Muscle of leg (tissue), 11 donors: Measurements from ENCODE around the gene PRPF8. TPM values are rescaled to one million over a fixed set of nuclear protein-coding genes. Genes with fewer than 3 reads are reported as not detected.

Source experiments
- DNase-seq: peaks from one replicate; pipeline ENCODE4 v3.0.0; 2013
- H3K27ac ChIP-seq: one replicate; pipeline ENCODE4 v1.5.1; 2013; ENCODE audit warnings: mild to moderate bottlenecking, low read length, control low read depth
- H3K27me3 ChIP-seq: one replicate; pipeline ENCODE4 v1.6.1; 2013; ENCODE audit warnings: low read length; ENCODE audit not compliant: control insufficient read depth, insufficient read depth
- H3K36me3 ChIP-seq: one replicate; pipeline ENCODE4 v1.6.1; 2013; ENCODE audit warnings: low read length; ENCODE audit not compliant: control insufficient read depth, insufficient read depth
- H3K4me1 ChIP-seq: one replicate; pipeline ENCODE4 v1.6.1; 2013; ENCODE audit warnings: low read length; ENCODE audit not compliant: control insufficient read depth, insufficient read depth
- H3K4me3 ChIP-seq: one replicate; pipeline ENCODE4 v1.5.1; 2013; ENCODE audit warnings: low read length, control low read depth
- H3K9me3 ChIP-seq: replicated peaks from 2 replicates; pipeline ENCODE4 v1.6.1; 2013; ENCODE audit warnings: low read depth, low read length; ENCODE audit not compliant: control insufficient read depth
- WGBS: methylation state at CpG from one replicate; pipeline ENCODE4 v1.1.5; 2013; ENCODE audit warnings: missing lambda C conversion rate; ENCODE audit not compliant: insufficient coverage; 5-methylcytosine and 5-hydroxymethylcytosine counted together
- polyA plus RNA-seq, 8 donors: library from polyadenylated mRNA; unstranded; fragments of 120-200 nt; gene quantifications; one replicate each; pipeline versions ENCODE4 v1.2.1 to v1.2.3, GENCODE V29; 2013; ENCODE audit warnings: inconsistent platforms in 1 of 8, low replicate concordance in 1 of 8; ENCODE audit not compliant: insufficient read length in 8 of 8, insufficient read depth in 1 of 8
- total RNA-seq: library from RNA; stranded (reverse); fragments of 120-200 nt; gene quantifications from one replicate; pipeline ENCODE4 v1.2.4, GENCODE V29; 2013

The PRPF8 gene
- total and polyA plus RNA-seq, 9 donors, result 99.0 to 237 (median 210) TPM

DNA sequence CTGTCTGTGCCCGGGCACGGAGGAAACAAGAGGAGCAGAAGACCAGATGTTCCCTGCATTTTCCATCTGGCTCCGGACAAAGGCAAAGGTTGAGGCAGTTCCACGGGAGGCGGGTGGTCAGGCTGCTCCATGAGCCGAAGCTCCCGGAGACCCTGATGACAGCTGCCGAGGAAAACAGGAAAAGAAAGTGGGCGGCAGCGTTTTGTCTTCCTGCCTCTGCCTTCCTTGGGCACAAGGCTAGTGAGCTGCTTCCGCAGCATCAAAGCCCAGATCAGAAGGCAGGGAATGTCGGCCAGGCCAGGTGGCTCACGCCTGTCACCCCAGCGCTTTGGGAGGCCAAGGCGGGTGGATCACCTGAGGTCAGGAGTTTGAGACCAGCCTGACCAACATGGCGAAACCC, 72.3 kb downstream of the PRPF8 start:
- no peak overlapping the region for H3K4me3 ChIP-seq
- H3K27ac ChIP-seq, result no peak overlapping the region
- WGBS, result 48% methylated on average over 15 of the region's 16 CpGs

DNA sequence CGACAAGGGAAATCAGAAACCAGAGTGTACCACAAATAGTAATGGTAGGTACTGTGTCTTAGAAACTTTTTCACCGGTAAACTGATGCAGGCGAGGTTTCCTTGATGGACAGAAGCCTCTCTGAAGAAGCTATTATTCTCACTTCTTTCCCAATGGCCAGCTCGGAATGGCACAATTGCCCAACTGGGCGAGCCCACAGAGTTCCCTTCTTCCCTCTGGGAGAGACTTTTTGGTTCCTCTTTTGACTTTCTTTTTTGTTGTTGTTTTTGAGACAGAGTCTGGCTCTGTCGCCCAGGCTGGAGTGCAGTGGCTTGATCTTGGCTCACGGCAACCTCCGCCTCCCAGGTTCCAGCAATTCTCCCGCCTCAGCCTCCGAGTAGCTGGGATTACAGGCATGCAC, 73.0 kb downstream of the PRPF8 start:
- 81% methylated on average over 5 of the region's 10 CpGs for WGBS
- no peaks in the 10 kb centered on the region for H3K27me3 ChIP-seq
- no peaks in the 10 kb centered on the region for H3K9me3 ChIP-seq
- H3K4me3 ChIP-seq, result no peak overlapping the region
- peak; percentile 55 for DNase-seq
- no peaks in the 10 kb centered on the region for H3K36me3 ChIP-seq
- peaks cover 5% of the 10 kb centered on the region for H3K4me1 ChIP-seq
- H3K27ac ChIP-seq, result no peak overlapping the region

More for the DNA sequence above, 72.3 kb downstream of the PRPF8 start:
- peak; percentile 32 for DNase-seq
- Histone ChIP-seq H3K4me1 (no peaks in the 10 kb centered on the region), H3K36me3 (no peaks in the 10 kb centered on the region), H3K9me3 (no peaks in the 10 kb centered on the region), H3K27me3 (no peaks in the 10 kb centered on the region)

DNA sequence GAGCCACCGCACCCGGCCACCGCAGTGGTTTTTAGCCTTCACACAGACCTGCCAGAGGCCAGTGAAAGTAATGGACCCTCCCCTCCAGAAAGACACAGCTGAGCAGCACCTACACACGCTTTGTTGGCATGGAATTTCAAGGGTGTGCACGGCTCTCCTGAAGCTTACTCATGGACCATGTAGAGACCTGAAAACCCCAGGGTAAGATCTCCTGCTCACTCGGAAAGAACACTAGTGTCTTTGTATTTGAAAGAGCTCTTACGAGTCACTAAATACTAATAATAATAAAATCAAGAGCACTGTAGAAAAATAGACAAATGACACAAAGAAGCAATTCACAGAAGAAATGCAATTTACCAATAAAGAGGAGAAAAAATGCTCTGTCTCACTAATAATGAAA, 76.0 kb downstream of the PRPF8 start:
- DNase-seq, result no peak
- peaks cover 24% of the 10 kb centered on the region for H3K4me1 ChIP-seq
- H3K4me3 ChIP-seq, result no peak overlapping the region
- no peaks in the 10 kb centered on the region for H3K36me3 ChIP-seq
- 50% methylated on average over 1 of the region's 7 CpGs for WGBS
- no peak overlapping the region for H3K27ac ChIP-seq
- H3K27me3 ChIP-seq, result peaks cover 2% of the 10 kb centered on the region
- no peaks in the 10 kb centered on the region for H3K9me3 ChIP-seq

DNA sequence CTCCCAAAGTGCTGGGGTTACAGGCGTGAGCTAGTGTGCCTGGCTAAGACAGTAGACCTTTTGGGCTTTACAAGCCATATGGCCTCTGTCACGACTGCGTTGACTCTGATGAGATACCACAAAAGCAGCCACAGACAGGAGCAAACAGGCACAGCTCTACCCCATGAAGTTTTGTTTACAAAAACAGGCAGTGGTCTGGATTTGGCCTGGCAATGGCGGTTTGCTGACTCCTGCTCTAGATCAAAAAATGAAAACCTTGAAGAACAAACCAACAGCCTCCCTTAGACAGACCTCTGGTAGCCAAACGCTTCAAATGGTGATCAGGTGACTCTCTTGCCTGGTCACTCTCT, 76.7 kb downstream of the PRPF8 start:
- Histone ChIP-seq H3K4me3 (no peak overlapping the region), H3K36me3 (no peaks in the 10 kb centered on the region), H3K9me3 (no peaks in the 10 kb centered on the region), H3K27ac (peak overlapping the region; percentile 29), H3K4me1 (peaks cover 24% of the 10 kb centered on the region), H3K27me3 (peaks cover 2% of the 10 kb centered on the region)
- WGBS, result 71% methylated on average over 4 of the region's 5 CpGs
- no peak for DNase-seq

DNA sequence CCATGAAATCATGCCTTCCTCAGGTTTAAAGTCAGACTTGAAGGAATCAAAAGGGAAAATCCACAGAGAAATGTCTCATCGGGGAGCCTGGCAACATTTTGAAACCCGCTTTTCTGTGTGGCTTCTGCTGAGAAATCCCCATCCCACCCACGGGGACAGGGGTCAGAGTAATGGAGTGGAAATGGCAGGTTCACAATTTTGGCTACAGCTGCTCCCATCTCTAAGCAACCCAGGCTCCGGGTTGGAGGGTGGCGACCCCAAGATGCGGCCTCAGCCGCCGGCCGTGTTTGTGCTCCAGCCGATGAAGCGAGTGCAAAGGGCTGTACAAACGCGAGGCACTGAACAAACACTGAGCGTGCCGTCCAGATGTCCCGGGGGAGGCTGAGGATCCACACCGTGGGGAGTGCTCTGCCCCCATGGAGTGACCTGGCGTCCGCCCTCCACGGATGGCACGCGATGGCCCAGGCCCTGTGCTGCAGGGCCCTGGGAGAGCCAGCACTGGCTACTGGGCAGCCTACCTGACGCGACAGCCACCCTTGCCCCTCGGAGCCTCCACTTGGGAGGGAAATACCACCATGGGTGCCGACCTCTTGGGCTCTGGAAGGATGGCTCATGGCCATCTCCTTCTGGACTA, 78.2 kb downstream of the PRPF8 start:
- H3K4me3 ChIP-seq, result no peak overlapping the region
- no peaks in the 10 kb centered on the region for H3K36me3 ChIP-seq
- peaks cover 7% of the 10 kb centered on the region for H3K9me3 ChIP-seq
- no peak for DNase-seq
- H3K4me1 ChIP-seq, result peaks cover 24% of the 10 kb centered on the region
- peak overlapping the region; percentile 69 for H3K27ac ChIP-seq
- WGBS, result 75% methylated on average over 24 of the region's 26 CpGs
- peaks cover 2% of the 10 kb centered on the region for H3K27me3 ChIP-seq

DNA sequence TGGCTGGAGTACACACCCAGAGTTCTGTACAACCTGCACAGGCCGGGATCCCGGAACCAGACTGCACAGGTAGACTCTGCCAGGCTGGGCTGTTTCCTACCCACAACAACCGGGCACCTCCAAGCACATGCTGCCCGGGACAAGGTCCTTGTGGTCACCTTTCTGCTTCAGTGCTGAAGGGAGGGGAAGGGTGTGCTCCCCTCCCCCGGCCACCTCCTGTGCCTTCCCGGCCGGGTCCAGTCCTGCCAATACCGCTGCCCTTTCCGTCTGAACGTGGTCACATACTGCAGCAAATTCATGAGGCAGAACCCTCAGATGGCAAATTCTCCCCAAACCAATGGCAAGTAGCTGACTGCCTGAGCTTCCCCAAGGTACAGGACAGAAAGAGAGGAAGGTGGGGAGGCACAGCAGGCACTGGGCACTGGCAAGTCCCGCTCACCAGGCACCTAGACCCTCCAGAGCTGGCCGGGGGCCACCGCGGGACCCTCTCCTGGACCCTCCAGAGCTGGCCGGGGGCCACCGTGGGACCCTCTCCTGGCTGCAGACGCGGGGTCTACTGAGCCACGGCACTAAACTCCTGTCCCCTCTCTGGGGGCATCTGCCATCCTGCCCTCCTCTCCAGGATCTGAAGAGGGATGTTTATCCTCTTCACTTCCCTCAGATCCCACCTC, 78.9 kb downstream of the PRPF8 start:
- no peak for DNase-seq
- WGBS, result 93% methylated on average over 13 of the region's 19 CpGs
- no peaks in the 10 kb centered on the region for H3K36me3 ChIP-seq

DNA sequence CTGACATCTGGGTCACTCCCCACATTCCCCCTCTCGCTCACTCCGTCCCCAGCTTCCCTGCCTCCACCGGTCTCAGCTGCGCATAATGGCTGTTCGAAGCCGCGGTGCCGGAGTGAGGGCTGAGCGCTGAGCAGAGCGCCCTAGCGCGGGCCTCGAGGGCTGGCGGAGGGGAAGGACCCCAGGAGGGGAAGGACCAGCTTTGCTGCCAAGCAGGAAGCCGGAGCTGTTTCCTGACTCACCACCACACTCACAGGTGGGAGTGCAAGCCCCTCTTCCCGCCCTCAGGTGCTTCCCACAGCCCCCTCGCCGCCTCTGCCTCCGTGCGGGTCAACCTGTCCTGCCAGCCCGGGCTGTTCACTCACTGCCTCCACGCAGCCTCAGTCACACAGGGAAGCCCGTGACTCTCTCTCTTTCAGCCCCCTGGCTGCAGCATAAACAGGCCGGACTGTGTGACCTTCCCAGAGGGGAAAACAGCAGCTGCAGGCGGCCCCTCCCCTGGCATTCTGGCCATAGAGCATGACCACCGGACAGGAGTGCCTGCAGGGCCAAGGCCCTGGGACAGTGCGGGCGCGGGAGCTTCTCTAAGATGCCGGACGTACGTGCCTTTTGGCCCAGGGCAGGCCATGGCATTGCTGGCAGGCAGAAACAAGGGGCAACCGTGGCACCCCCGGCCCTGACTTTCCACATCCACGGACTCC, 79.7 kb downstream of the PRPF8 start:
- Histone ChIP-seq H3K4me3 (no peak overlapping the region), H3K27ac (peak overlapping the region; percentile 20), H3K36me3 (no peaks in the 10 kb centered on the region), H3K4me1 (peaks cover 24% of the 10 kb centered on the region), H3K27me3 (peaks cover 2% of the 10 kb centered on the region), H3K9me3 (peaks cover 10% of the 10 kb centered on the region)
- DNase-seq, result peak; percentile 52
- WGBS, result 29% methylated on average over 29 of the region's 35 CpGs

More for the DNA sequence above, 78.9 kb downstream of the PRPF8 start:
- Histone ChIP-seq H3K27ac (no peak overlapping the region), H3K4me1 (peaks cover 24% of the 10 kb centered on the region), H3K4me3 (no peak overlapping the region), H3K9me3 (peaks cover 10% of the 10 kb centered on the region), H3K27me3 (peaks cover 2% of the 10 kb centered on the region)

DNA sequence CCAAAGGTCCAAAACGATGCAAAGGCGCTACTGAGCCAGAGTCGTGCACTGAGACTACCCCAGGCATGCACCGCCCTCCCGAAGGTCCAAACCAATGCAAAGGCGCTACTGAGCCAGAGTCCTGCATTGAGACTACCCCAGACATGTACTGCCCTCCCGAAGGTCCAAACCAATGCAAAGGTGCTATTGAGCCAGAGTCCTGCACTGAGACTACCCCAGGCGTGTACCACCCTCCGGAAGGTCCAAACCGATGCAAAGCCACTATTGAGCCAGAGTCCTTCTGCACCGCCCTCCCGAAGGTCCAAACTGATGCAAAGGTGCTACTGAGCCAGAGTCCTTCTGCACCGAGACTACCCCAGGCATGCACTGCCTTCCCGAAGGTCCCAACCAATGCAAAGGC, 83.1 kb downstream of the PRPF8 start:
- peaks cover 2% of the 10 kb centered on the region for H3K27me3 ChIP-seq
- DNase-seq, result no peak
- 94% methylated on average over 14 of the region's 14 CpGs for WGBS
- no peak overlapping the region for H3K27ac ChIP-seq
- peaks cover 10% of the 10 kb centered on the region for H3K9me3 ChIP-seq
- no peaks in the 10 kb centered on the region for H3K36me3 ChIP-seq
- H3K4me1 ChIP-seq, result peaks cover 18% of the 10 kb centered on the region
- no peak overlapping the region for H3K4me3 ChIP-seq
